Measurements from ENCODE around the gene IVNS1ABP. TPM values are rescaled to one million over a fixed set of nuclear protein-coding genes. Genes with fewer than 3 reads are reported as not detected.

Gene IVNS1ABP
- total RNA-seq, 3 donors from 2014 or later = 51.0 to 92.9 (median 91.1) TPM

DNA sequence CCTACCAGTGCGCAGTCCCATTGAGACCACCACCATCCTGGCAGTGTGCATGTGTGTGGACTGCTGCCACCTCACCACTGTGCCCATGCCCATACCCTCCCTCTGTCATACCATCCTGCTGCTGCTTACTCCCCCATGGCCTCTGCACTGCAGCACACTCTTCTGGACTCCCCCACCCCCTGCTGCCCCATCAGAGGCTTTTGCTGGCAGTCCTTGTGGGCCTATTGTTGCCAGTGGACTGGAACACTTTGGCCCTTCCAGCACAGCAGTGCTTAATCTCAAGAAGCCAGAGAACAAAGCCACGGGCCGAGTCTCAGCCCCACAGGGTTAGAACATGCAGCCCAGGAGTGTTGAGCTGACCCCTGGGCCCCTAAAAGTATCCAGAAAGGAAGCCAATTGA lies 41.9 kb upstream of the IVNS1ABP start:
- TF ChIP-seq POLR2A (IDR thresholded peaks at IDR 0.05) (no peak), POLR2AphosphoS5 (IDR thresholded peaks at IDR 0.05) (no peak)
- TF ChIP-seq, protein P1, sequence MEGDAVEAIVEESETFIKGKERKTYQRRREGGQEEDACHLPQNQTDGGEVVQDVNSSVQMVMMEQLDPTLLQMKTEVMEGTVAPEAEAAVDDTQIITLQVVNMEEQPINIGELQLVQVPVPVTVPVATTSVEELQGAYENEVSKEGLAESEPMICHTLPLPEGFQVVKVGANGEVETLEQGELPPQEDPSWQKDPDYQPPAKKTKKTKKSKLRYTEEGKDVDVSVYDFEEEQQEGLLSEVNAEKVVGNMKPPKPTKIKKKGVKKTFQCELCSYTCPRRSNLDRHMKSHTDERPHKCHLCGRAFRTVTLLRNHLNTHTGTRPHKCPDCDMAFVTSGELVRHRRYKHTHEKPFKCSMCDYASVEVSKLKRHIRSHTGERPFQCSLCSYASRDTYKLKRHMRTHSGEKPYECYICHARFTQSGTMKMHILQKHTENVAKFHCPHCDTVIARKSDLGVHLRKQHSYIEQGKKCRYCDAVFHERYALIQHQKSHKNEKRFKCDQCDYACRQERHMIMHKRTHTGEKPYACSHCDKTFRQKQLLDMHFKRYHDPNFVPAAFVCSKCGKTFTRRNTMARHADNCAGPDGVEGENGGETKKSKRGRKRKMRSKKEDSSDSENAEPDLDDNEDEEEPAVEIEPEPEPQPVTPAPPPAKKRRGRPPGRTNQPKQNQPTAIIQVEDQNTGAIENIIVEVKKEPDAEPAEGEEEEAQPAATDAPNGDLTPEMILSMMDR (IDR thresholded peaks at IDR 0.05) = no peak
- Histone ChIP-seq H3K27me3 (no peaks in the 10 kb centered on the region), H3K9me3 (peaks cover 0 to 9% of the 10 kb centered on the region in 2 donors), H3K27ac (no peak overlapping the region), H3K4me1 (no peaks in the 10 kb centered on the region), H3K4me3 (no peak overlapping the region), H3K36me3 (no peaks in the 10 kb centered on the region)
- no peak for DNase-seq (ENCODE audit: low spot score in 2 of 2)
- intact Hi-C loops (cut with DNase I; ENCODE audit: low total_unique reads) = no loop called here

DNA sequence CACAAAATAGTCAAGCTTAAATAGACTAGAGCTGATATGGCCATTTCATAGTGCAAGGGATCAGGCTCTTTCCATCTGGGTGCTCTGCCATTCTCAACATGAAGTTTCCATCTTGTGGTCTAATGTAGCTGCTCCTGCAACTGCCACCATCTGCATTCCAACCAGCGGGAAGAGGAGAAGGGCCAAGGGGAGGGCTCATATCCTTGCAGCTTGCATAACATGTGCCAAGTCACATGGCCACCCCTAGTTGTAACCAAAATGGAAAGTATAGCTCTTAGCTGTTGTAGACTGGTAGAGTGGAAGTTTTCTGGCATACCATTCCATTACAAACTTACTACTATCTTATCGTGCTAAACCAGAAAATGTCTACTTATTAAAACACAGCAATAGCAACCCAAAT lies 38.9 kb upstream of the IVNS1ABP start:
- TF ChIP-seq, protein P1 (IDR thresholded peaks at IDR 0.05) = no peak
- TF ChIP-seq POLR2AphosphoS5 (IDR thresholded peaks at IDR 0.05) (no peak), POLR2A (IDR thresholded peaks at IDR 0.05) (no peak)
- Histone ChIP-seq H3K36me3 (no peaks in the 10 kb centered on the region), H3K4me1 (no peaks in the 10 kb centered on the region), H3K9me3 (peaks cover 0 to 2% of the 10 kb centered on the region in 2 donors), H3K4me3 (no peak overlapping the region), H3K27me3 (no peaks in the 10 kb centered on the region), H3K27ac (no peak overlapping the region)
- intact Hi-C loops (cut with DNase I; ENCODE audit: low total_unique reads) = no loop called here
- no peak for DNase-seq (ENCODE audit: low spot score in 2 of 2)

DNA sequence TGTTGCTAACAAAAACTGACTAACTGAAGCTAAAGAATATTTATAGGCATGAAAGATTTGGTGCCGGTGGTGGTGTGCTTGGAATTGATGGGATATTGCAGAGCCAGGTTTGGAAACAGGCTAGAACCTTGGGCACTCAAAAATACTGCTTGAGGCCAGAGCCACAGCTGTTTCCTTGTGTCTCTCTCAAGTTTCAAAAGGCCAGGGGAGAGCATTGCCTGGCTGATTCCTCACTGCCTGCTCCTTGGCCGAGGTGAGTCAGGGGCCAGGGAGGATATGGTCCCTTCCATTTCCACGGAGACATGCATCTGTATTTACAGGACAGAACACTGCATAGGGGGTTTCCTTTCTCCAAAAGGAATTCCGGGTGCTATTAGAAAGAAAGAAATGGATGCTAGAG lies 36.1 kb upstream of the IVNS1ABP start:
- intact Hi-C loops (cut with DNase I; ENCODE audit: low total_unique reads) = no loop called here
- Histone ChIP-seq H3K27ac (no peak overlapping the region), H3K4me3 (no peak overlapping the region), H3K36me3 (no peaks in the 10 kb centered on the region), H3K4me1 (no peaks in the 10 kb centered on the region), H3K27me3 (no peaks in the 10 kb centered on the region), H3K9me3 (no peaks in the 10 kb centered on the region)
- DNase-seq (ENCODE audit: low spot score in 2 of 2) = no peak
- TF ChIP-seq POLR2A (IDR thresholded peaks at IDR 0.05) (no peak), POLR2AphosphoS5 (IDR thresholded peaks at IDR 0.05) (no peak)
- TF ChIP-seq, protein P1 (IDR thresholded peaks at IDR 0.05) = no peak

DNA sequence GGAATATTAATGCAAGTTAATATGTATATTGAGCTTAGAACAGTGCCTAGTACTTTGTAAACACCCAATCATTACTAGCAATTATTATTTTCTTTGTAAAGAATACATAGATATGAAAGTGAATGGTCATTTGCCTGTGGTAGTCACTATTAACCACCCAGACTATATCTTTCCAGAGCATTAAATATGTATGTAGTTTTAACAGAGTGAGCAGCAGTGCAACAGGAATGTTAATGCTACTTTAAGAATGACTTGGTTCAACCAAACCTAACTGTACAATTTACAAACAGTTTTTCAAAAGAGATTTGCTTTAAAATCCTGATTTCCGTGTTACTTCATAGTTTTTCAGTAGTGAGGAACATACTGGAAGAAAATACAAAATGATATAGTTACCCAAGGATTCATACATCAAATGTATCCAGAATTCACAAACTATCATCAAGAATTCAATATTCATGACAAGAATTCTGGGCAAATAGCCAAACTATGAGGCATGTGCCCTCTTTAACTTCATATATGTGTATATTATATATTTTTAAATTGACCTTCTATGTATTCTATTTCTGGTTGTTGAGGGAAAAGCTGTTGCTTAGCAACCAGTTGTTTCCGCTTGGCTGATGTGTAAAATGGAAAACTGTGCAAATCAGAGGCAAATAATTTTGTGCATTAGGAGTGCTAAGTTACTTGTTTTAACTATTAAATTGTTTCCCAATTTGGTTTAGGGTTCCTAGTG lies 34.9 kb upstream of the IVNS1ABP start:
- TF ChIP-seq, protein P1 (IDR thresholded peaks at IDR 0.05) = no peak
- TF ChIP-seq POLR2AphosphoS5 (IDR thresholded peaks at IDR 0.05) (no peak), POLR2A (IDR thresholded peaks at IDR 0.05) (no peak)

DNA sequence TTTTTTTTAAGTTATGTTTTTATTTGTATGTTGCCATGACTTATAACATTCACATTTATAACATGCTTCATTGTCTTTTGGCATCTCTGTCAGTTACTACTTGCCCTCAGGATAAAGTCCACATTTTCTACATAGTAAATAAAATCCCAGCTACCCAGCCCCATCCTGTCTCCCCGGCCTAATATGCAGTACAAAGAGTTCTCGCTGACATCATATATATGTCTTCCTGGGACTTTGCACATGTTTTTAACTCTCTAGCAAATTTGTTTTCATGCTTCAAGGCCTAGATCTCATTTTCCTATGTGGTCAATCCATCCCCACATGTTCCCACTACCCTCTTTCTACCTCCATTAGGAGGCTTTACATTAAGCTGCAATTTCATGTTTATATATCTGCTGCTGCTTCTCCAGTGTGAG lies 33.0 kb upstream of the IVNS1ABP start:
- no peak for DNase-seq (ENCODE audit: low spot score in 2 of 2)
- Histone ChIP-seq H3K27me3 (no peaks in the 10 kb centered on the region), H3K9me3 (no peaks in the 10 kb centered on the region), H3K36me3 (no peaks in the 10 kb centered on the region), H3K4me1 (no peaks in the 10 kb centered on the region), H3K27ac (no peak overlapping the region), H3K4me3 (no peak overlapping the region)
- intact Hi-C loops (cut with DNase I; ENCODE audit: low total_unique reads) = no loop called here
- TF ChIP-seq POLR2A (IDR thresholded peaks at IDR 0.05) = no peak
- no peak for TF ChIP-seq POLR2AphosphoS5 (IDR thresholded peaks at IDR 0.05)
- TF ChIP-seq, protein P1 (IDR thresholded peaks at IDR 0.05) = no peak

More for the DNA sequence above, 34.9 kb upstream of the IVNS1ABP start:
- H3K4me1 ChIP-seq = no peaks in the 10 kb centered on the region
- intact Hi-C loops (cut with DNase I; ENCODE audit: low total_unique reads) = no loop called here
- H3K27ac ChIP-seq = no peak overlapping the region
- no peak for DNase-seq (ENCODE audit: low spot score in 2 of 2)
- no peaks in the 10 kb centered on the region for H3K36me3 ChIP-seq
- no peaks in the 10 kb centered on the region for H3K27me3 ChIP-seq
- H3K4me3 ChIP-seq = no peak overlapping the region
- no peaks in the 10 kb centered on the region for H3K9me3 ChIP-seq
